Inflammatory macrophage (primary cell): ENCODE data around the gene HSD17B3.
"Not testable (repeated sequence)": the region's sequence is repeated elsewhere in the genome, so short reads cannot be mapped to it uniquely, and the experiment has no call there.

Experiments used
- DNase-seq, 2 donors: peaks; one replicate each; pipeline ENCODE4 v3.0.0-alpha.2; 2020 to 2022

The HSD17B3 gene

GRCh38 chr9:96305171-96305570 lies 3.2 kb upstream of the HSD17B3 start:
- DNase-seq, result no peak

GRCh38 chr9:96304230-96304629 lies 2.3 kb upstream of the HSD17B3 start:
- no peak for DNase-seq

- DNase-seq, result no peak
Observed at GRCh38 chr9:96299823-96300222, 2.2 kb downstream of the HSD17B3 start.

GRCh38 chr9:96294159-96294545 lies 7.8 kb downstream of the HSD17B3 start:
- no peak for DNase-seq

GRCh38 chr9:96293498-96294158 lies 8.3 kb downstream of the HSD17B3 start:
- no peak for DNase-seq

- no peak for DNase-seq
Observed at GRCh38 chr9:96289392-96289791, 12.6 kb downstream of the HSD17B3 start.

GRCh38 chr9:96281641-96282040 lies 20.3 kb downstream of the HSD17B3 start:
- no peak for DNase-seq

- DNase-seq, result no peak
Observed at GRCh38 chr9:96279932-96280331, 22.0 kb downstream of the HSD17B3 start.

GRCh38 chr9:96274939-96275338 lies 27.0 kb downstream of the HSD17B3 start:
- DNase-seq, result no peak

- no peak for DNase-seq
Observed at GRCh38 chr9:96270236-96270744, 31.7 kb downstream of the HSD17B3 start.

GRCh38 chr9:96258967-96259366 lies 43.0 kb downstream of the HSD17B3 start:
- DNase-seq, result no peak

GRCh38 chr9:96256800-96257199 lies 45.2 kb downstream of the HSD17B3 start:
- DNase-seq, result no peak

- DNase-seq, result no peak
Observed at GRCh38 chr9:96255698-96256097, 46.3 kb downstream of the HSD17B3 start.

GRCh38 chr9:96253059-96253696 lies 48.8 kb downstream of the HSD17B3 start:
- DNase-seq, result no peak

- DNase-seq, result no peak
Observed at GRCh38 chr9:96251451-96251850, 50.5 kb downstream of the HSD17B3 start.

GRCh38 chr9:96249746-96250145 lies 52.2 kb downstream of the HSD17B3 start:
- no peak for DNase-seq

- no peak for DNase-seq
Observed at GRCh38 chr9:96246267-96246671, 55.7 kb downstream of the HSD17B3 start.

- DNase-seq, result no peak
Observed at GRCh38 chr9:96245399-96245798, 56.6 kb downstream of the HSD17B3 start.

GRCh38 chr9:96243778-96244177 lies 58.2 kb downstream of the HSD17B3 start:
- no peak for DNase-seq

- peak in 1 of 2 donors; percentile 2 for DNase-seq
Observed at GRCh38 chr9:96242811-96243210, 59.2 kb downstream of the HSD17B3 start.

- no peak for DNase-seq
Observed at GRCh38 chr9:96241391-96241809, 60.6 kb downstream of the HSD17B3 start.

GRCh38 chr9:96236854-96237550 lies 65.0 kb downstream of the HSD17B3 start:
- DNase-seq, result no peak

- DNase-seq, result not testable (repeated sequence)
Observed at GRCh38 chr9:96236337-96236736, 65.6 kb downstream of the HSD17B3 start.
